GM18870 (cell line): ENCODE measurements around the gene KRT17.
"Not testable (repeated sequence)": the region's sequence is repeated elsewhere in the genome, so short reads cannot be mapped to it uniquely, and the experiment has no call there.

Source experiments
- ATAC-seq: cut with Tn5 transposase; IDR thresholded peaks from one replicate; pipeline ENCODE4 v1.9.1; 2021; ENCODE audit warnings: moderate library complexity; ENCODE audit not compliant: unreplicated experiment

Gene KRT17

DNA sequence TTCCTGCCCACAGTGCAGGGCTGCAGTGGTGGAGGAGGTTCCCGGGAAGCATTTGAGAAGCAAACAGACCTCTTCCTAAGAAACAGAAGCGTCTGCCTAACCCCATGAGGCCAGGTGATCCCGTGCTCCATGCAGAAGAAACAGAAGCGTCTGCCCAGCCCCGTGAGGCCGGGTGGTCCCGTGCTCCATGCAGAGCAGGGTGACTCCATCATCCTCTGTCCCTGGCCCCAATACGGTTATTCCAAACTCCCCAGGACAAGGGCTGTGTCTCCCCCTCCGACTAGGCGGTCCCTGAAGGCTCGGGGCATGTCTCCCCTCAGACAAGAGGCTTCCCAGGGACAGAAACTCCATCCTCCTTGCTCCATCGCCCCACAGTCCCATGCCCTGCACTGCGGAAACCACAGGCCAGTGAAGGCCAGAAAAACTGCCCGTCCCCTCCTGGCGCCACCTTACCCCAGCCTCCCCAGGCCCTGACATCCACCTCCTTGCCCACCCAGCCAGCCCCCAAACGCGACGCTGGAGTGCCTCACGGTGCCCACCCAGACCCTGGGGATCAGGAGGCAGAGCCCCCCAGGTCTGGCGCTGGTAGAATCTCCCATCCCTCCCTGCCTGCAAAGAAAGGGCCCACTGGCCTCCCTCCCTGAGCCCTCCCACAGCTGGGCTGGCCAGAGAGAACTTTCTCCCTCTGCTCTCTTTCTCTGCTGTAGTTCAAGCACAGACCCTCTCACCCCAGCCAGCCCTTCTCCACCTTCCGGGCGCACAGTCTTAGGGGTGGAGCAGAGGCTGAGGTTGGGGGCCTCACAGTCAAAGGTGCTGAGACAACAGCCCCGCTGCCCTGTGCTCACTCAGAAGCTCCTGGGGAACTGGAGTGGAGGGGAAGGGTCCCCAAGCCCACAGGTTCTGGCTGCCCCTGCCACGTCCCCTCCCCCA lies 30.6 kb upstream of the KRT17 start:
- ATAC-seq, result no peak

DNA sequence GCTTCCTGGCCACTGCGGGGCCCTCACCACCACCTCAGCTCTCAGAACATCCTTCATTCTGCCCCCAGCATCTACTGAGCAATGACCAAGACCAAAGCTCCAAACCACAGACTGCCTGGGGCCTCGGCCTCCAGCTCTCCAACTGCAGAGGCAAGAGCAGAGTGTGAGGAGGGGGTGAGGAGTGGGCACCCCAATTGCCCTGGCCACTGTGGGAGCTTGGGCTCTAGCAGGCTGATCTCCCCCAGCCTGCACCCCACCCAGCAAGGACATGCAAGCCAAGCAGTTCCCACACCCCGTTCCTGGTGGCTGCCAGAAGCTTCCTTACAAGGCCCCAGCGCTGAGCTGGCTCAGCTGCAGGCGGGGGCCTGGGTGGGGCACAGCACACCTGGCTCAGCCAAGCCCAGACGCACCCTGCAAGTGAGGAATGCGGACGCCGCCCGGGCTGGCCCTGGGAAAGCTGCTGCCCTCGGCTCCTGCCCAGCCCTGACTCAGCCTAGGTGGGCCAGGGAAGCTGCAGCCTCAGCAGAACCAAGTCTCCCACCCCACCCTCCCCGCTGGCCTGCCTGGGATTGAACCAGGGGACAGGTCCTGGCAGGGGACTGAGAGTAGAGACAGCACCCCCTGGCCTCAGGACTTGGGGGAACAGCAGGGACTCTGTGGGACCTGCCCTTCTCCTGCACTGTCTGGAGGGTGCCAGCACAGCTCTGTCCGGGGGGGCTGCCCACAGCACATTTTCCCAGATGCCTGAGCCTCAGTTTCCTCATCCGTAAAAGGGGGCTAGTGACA lies 29.7 kb upstream of the KRT17 start:
- ATAC-seq, result no peak

DNA sequence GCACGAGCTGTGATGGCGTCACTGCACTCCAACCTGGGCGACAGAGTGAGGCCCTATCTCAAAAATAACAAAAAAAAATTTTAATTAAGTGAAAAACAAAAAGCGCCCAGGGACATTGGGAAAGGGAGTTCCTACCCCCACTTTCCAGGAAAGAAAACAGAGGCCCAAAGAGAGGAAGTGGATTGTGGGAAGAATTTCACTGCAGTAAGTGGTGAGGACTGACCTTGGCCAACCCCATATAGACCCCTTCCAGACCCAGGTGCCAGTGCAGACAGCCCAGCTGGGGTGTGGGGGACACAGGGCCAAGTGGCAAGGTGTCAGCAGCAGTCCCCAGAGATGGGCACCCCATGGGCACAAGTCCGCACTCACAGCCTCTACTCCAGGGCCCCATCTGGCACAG lies 29.0 kb upstream of the KRT17 start:
- no peak for ATAC-seq

DNA sequence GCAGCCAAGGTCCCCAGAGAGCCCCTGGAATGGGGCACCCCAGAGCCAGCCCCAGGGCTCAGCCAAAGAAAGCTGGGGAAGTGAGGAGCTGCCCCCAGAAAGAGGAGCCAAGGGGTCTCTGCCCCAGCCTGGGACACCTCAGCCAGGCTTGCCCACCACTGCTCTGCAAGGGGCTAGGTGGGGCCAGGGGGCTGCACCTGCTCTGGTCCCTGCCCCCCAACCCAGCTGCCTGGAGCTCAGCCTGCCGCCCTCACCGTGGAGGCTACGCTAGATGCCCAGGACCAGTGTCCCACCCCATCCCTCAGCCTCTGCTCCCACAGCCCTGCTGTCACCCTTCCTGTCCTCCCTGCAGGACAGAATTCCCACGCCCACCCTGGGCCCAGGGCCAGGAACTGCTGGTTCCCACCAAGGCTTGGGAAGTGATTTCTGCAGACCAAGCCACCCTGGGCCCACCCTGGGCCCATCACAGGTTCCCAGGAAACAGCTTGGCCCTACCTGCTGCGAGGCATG lies 28.1 kb upstream of the KRT17 start:
- no peak for ATAC-seq

DNA sequence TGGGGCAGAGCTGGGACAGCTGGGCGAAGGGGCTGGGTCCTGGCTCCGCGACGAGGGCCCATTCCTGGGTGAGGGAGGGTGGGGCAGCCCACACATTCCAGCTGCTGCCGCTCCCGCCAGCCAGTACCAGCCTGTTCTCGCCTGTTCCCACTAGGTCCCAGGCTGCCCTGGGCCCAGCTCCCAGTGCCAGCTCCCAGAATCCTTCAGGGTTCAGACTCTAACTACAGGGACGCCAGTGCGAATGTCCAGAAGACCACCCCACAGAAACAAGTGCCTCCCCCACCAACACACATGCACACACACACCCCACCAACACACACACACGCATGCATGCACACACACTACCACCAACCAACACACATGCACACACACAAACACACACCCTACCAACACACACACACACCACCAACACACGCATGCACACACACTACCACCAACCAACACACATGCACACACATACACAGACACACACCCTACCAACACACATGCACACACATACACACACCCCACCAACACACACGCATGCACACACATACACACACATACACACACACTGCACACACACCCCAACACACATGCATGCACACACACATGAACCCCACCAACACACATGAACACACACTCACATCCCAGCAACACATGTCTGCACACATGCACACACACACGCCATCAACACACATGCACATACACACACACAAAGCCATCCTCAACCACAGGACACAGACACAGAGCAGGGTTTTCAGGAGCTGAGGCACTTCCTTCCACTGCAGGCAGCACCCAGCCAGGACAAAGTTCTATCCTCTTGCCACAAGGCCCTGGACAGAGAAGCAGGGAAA lies 27.5 kb upstream of the KRT17 start:
- ATAC-seq, result no peak

DNA sequence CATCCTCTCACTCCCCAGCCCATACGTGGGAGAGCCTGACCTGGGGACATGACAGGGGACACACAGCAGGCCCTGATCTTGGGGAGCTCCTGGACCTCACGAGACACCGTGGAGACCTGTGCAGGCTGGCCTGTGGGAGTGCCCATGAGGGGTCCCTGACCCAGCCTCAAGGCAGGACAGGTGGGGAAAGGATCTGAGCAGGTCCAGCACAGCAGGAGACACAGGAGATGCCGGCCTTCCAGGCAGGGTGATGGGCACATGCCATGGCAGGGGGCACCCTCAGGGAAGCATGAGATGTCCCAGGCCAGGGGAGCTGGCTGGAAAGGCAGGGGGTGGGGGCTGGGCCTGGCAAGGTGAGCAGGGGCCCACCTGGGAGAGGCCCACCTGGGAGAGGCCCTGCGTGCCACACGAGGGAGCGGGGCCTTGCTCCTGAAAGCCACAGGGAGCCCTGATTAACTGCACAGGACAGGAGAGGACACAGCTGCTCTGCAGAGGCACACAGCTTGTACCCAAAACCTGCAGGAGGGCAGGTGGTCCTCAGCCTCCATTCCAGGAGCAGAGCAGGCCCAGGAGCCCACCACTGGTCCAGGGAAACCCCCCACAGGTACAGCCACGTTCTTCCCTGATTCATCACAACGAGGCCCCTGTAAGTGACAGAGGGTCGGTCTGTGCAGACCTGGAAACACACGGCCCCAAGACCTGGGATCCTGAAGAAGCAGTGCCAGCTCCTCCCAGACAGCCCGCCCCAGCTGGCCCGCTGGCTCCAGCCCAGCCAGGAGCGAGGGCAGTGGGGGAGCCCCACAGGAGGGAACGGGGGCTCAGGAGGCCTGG lies 26.6 kb upstream of the KRT17 start:
- no peak for ATAC-seq

GRCh38 chr17:41649923-41650519 lies 25.6 kb upstream of the KRT17 start:
- no peak for ATAC-seq

DNA sequence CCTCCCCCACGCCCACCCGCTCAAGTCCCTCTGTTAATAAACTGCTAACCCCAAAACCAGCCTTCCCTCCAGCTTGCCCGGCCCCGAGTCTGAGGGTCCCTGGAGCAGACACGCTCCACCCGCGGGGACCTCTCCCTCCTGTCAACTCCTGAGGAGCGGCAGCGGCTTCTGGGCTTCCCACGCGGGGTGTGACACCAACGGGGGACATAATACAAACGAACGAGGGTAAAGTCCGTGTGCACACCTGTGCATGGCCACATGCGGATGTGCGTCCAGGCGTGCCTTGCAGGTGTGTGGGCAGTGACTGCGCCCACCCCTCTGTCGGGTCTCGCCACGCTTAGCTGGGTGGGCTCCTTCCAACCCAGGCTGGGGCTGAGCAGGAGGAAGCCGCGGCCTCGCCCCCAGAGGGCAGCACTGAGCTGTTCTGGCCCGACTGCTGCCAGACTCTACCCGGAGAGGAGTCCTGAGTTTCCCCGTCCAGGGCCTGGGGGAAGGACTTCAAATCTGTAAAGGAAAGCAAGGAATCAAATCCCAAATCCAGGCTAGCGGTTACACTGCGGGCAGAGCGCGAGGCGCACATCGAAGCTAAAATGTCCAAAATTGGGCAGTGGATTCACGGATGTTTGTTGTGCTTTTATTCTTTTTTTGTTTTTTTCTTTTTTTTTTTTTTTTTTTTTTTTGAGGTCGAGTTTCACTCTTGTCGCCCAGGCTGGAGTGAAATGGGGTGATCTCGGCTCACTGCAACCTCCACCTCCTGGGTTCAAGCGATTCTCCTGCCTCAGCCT lies 24.2 kb upstream of the KRT17 start:
- ATAC-seq, result no peak

GRCh38 chr17:41647940-41648410 lies 23.6 kb upstream of the KRT17 start:
- ATAC-seq, result no peak

GRCh38 chr17:41647038-41647813 lies 22.9 kb upstream of the KRT17 start:
- ATAC-seq, result no peak

GRCh38 chr17:41642252-41643156 lies 18.1 kb upstream of the KRT17 start:
- ATAC-seq, result no peak

DNA sequence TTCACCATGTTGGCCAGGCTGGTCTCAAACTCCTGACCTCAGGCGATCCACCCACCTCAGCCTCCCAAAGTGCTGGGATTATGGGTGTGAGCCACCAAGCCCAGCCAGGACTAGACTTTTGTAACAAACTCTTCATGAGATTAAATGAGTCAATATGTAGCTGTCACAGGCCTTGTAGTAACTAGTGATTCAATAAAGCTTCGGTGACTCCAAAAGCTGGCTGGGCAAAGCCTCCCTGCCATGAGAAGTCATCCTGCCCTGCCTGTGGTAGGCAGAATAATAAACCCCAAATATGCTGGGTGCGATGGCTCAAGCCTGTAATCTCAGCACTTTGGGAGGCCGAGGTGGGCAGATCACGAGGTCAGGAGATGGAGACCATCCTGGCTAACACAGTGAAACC lies 16.2 kb upstream of the KRT17 start:
- ATAC-seq, result not testable (repeated sequence)

GRCh38 chr17:41639492-41640473 lies 15.4 kb upstream of the KRT17 start:
- no peak for ATAC-seq

DNA sequence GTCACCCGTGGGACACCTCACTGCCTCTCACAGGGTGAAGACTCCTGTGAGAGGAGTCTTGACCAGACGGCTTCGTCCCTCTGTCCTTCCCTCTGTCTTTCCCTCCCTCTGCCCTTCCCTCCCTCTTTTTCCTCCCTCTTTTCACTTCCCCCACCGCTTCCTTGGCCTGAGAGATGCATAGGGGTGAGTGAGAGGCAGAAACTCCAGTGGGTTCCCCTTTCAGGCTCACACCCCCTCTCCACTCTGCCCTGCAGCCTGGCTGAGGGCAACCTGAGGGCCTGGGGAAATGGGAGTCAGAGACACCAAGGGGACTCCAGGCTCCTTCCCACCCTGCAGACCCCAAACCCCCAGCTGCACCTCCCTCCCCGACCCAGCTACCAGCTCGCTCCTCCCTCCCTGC lies 14.6 kb upstream of the KRT17 start:
- no peak for ATAC-seq

DNA sequence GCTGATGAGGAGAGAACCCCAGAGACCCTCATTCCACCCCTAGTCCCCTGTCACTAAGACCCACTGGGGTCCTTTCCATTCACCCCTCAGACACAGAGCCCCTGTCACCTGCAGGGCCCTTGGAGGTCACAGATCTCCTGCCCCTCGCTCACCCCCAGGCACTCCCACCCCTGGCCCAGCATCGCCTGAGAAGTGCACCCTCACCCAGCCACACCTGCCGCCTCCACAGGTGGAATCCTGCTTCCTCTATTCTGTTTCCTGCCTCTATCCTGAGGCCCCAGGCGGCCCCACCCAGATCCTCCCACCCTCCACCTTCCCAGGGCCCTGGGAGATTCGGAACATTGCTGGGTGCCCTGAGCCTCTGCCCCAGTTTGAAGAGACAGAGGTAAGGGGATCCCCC lies 13.8 kb upstream of the KRT17 start:
- ATAC-seq, result no peak

GRCh38 chr17:41636652-41637051 lies 12.3 kb upstream of the KRT17 start:
- ATAC-seq, result no peak
